Adipocyte (in vitro differentiated cells): ENCODE data around the gene CHST9.
"Not testable (repeated sequence)": the region's sequence is repeated elsewhere in the genome, so short reads cannot be mapped to it uniquely, and the experiment has no call there.

Experiments used
- DNase-seq: peaks from one replicate; pipeline ENCODE4 v3.0.0-alpha.2; 2015; ENCODE audit warnings: low read depth
- H3K27me3 ChIP-seq: replicated peaks from 2 replicates; pipeline ENCODE4 v1.7.0; 2013; ENCODE audit warnings: mild to moderate bottlenecking, low read length, moderate library complexity; ENCODE audit not compliant: control insufficient read depth, insufficient read depth
- H3K36me3 ChIP-seq: 2 replicates; pipeline ENCODE4 v1.7.0; 2013; ENCODE audit warnings: low read length, mild to moderate bottlenecking, moderate library complexity; ENCODE audit not compliant: control insufficient read depth, insufficient read depth, severe bottlenecking
- H3K4me1 ChIP-seq: 2 replicates; pipeline ENCODE4 v1.7.0; 2013; ENCODE audit warnings: mild to moderate bottlenecking, low read length, moderate library complexity; ENCODE audit not compliant: control insufficient read depth, insufficient read depth
- H3K4me3 ChIP-seq: 2 replicates; pipeline ENCODE4 v1.7.0; 2013; ENCODE audit warnings: mild to moderate bottlenecking, low read length, moderate library complexity
- H3K9ac ChIP-seq: 2 replicates; pipeline ENCODE4 v1.7.0; 2013; ENCODE audit warnings: mild to moderate bottlenecking, low read length, moderate library complexity
- H3K9me3 ChIP-seq: 2 replicates; pipeline ENCODE4 v1.7.0; 2013; ENCODE audit warnings: mild to moderate bottlenecking, low read length, moderate library complexity; ENCODE audit not compliant: control insufficient read depth

CHST9 gene

GRCh38 chr18:26928670-26929313 is 256.3 kb downstream of the CHST9 start:
- H3K27me3 ChIP-seq: no peaks in the 10 kb centered on the region
- no peak overlapping the region for H3K9ac ChIP-seq
- no peak overlapping the region for H3K4me3 ChIP-seq
- H3K36me3 ChIP-seq: no peaks in the 10 kb centered on the region
- no peaks in the 10 kb centered on the region for H3K4me1 ChIP-seq
- no peaks in the 10 kb centered on the region for H3K9me3 ChIP-seq
- DNase-seq: no peak

- not testable (repeated sequence) for H3K36me3 ChIP-seq, H3K9me3 ChIP-seq, H3K4me1 ChIP-seq, H3K27me3 ChIP-seq, H3K9ac ChIP-seq, DNase-seq, H3K4me3 ChIP-seq
These were observed 257.3 kb downstream of the CHST9 start for GRCh38 chr18:26927822-26928221.

- H3K9ac ChIP-seq: no peak overlapping the region
- H3K4me1 ChIP-seq: no peaks in the 10 kb centered on the region
- H3K9me3 ChIP-seq: peaks cover 9% of the 10 kb centered on the region
- no peaks in the 10 kb centered on the region for H3K27me3 ChIP-seq
- DNase-seq: no peak
- no peaks in the 10 kb centered on the region for H3K36me3 ChIP-seq
- no peak overlapping the region for H3K4me3 ChIP-seq
These were observed 258.9 kb downstream of the CHST9 start for GRCh38 chr18:26926066-26926675.

- Histone ChIP-seq H3K9me3 (peaks cover 9% of the 10 kb centered on the region), H3K9ac (no peak overlapping the region), H3K4me1 (no peaks in the 10 kb centered on the region), H3K36me3 (no peaks in the 10 kb centered on the region), H3K27me3 (no peaks in the 10 kb centered on the region), H3K4me3 (no peak overlapping the region)
- DNase-seq: no peak
These were observed 259.8 kb downstream of the CHST9 start for GRCh38 chr18:26925313-26925712.

- Histone ChIP-seq H3K27me3 (no peaks in the 10 kb centered on the region), H3K4me3 (no peak overlapping the region), H3K9me3 (peaks cover 9% of the 10 kb centered on the region), H3K9ac (no peak overlapping the region), H3K36me3 (no peaks in the 10 kb centered on the region), H3K4me1 (no peaks in the 10 kb centered on the region)
- no peak for DNase-seq
These were observed 262.8 kb downstream of the CHST9 start for GRCh38 chr18:26922313-26922712.

- no peaks in the 10 kb centered on the region for H3K27me3 ChIP-seq
These were observed 264.5 kb downstream of the CHST9 start for GRCh38 chr18:26920644-26921043.

GRCh38 chr18:26919627-26920026 is 265.5 kb downstream of the CHST9 start:
- Histone ChIP-seq H3K4me1 (no peaks in the 10 kb centered on the region), H3K9ac (no peak overlapping the region), H3K4me3 (no peak overlapping the region), H3K36me3 (no peaks in the 10 kb centered on the region), H3K9me3 (peaks cover 9% of the 10 kb centered on the region), H3K27me3 (no peaks in the 10 kb centered on the region)
- no peak for DNase-seq

More at GRCh38 chr18:26920644-26921043, 264.5 kb downstream of the CHST9 start:
- Histone ChIP-seq H3K36me3 (no peaks in the 10 kb centered on the region), H3K4me1 (no peaks in the 10 kb centered on the region), H3K9ac (no peak overlapping the region), H3K4me3 (no peak overlapping the region), H3K9me3 (peaks cover 9% of the 10 kb centered on the region)
- no peak for DNase-seq

- no peak overlapping the region for H3K4me3 ChIP-seq
- no peak overlapping the region for H3K9ac ChIP-seq
- no peaks in the 10 kb centered on the region for H3K36me3 ChIP-seq
- no peaks in the 10 kb centered on the region for H3K4me1 ChIP-seq
- H3K9me3 ChIP-seq: peaks cover 9% of the 10 kb centered on the region
- no peak for DNase-seq
- H3K27me3 ChIP-seq: no peaks in the 10 kb centered on the region
These were observed 265.9 kb downstream of the CHST9 start for GRCh38 chr18:26919201-26919600.

- no peak overlapping the region for H3K4me3 ChIP-seq
- no peak for DNase-seq
- H3K9ac ChIP-seq: no peak overlapping the region
- H3K9me3 ChIP-seq: no peaks in the 10 kb centered on the region
- H3K4me1 ChIP-seq: no peaks in the 10 kb centered on the region
- H3K27me3 ChIP-seq: no peaks in the 10 kb centered on the region
- H3K36me3 ChIP-seq: no peaks in the 10 kb centered on the region
These were observed 273.3 kb downstream of the CHST9 start for GRCh38 chr18:26911840-26912239.

- H3K4me3 ChIP-seq: no peak overlapping the region
- H3K36me3 ChIP-seq: no peaks in the 10 kb centered on the region
- no peak overlapping the region for H3K9ac ChIP-seq
- no peaks in the 10 kb centered on the region for H3K27me3 ChIP-seq
- no peaks in the 10 kb centered on the region for H3K4me1 ChIP-seq
- no peak for DNase-seq
- H3K9me3 ChIP-seq: no peaks in the 10 kb centered on the region
These were observed 275.4 kb downstream of the CHST9 start for GRCh38 chr18:26909599-26910290.

GRCh38 chr18:26908906-26909305 is 276.2 kb downstream of the CHST9 start:
- Histone ChIP-seq H3K9ac (no peak overlapping the region), H3K4me1 (no peaks in the 10 kb centered on the region), H3K4me3 (no peak overlapping the region), H3K27me3 (no peaks in the 10 kb centered on the region), H3K9me3 (no peaks in the 10 kb centered on the region), H3K36me3 (no peaks in the 10 kb centered on the region)
- no peak for DNase-seq
